B cell (primary cell): ENCODE results near the gene RAP1GAP2. TPM values are rescaled to one million over a fixed set of nuclear protein-coding genes. Genes with fewer than 3 reads are reported as not detected.

ENCODE experiments used
- ATAC-seq: fragments of 200-7000 bp; cut with Tn5 transposase; one replicate; pipeline ENCODE4 v1.10.0; 2021; ENCODE audit warnings: low read depth, mild to moderate bottlenecking, moderate number of reproducible peaks, moderate library complexity
- CTCF ChIA-PET: fragments of 350-600 bp; sonication (Branson Sonifier 250); formaldehyde crosslinking; loops from one replicate; lab custom pipeline; 2021; ENCODE audit warnings: antibody characterized with exemption, inconsistent platforms; lab: Charles Lee
- POLR2A ChIA-PET: fragments of 350-600 bp; sonication (Branson Sonifier 250); formaldehyde crosslinking; loops from one replicate; lab custom pipeline; 2021; ENCODE audit warnings: antibody characterized with exemption; lab: Charles Lee
- DNase-seq: peaks from one replicate; pipeline ENCODE4 v3.0.0; 2013
- H2AFZ ChIP-seq: 2 replicates; pipeline ENCODE4 v1.6.1; 2012; ENCODE audit warnings: mild to moderate bottlenecking, low read depth, low read length; ENCODE audit not compliant: insufficient read depth, poor library complexity, severe bottlenecking
- H3K27ac ChIP-seq, 2 donors: 1 replicate in 1 of 2; 2 replicates in 1 of 2; pipeline ENCODE4 v1.5.1; 2012 to 2013; ENCODE audit warnings: low read length in 2 of 2, mild to moderate bottlenecking in 2 of 2, moderate library complexity in 1 of 2
- H3K27me3 ChIP-seq, 4 experiments: fragments of 200-600 bp in 1 of 4; sonication (generic) in 1 of 4; replicated peaks in 1 of 4; 1 replicate in 2 of 4; 2 replicates in 2 of 4; pipeline versions ENCODE4 v1.6.1 to v1.7.0; 2013 to 2016; ENCODE audit warnings: low read length in 3 of 4, mild to moderate bottlenecking in 2 of 4, mixed read lengths in 1 of 4, moderate library complexity in 1 of 4; ENCODE audit not compliant: insufficient read depth in 4 of 4, control insufficient read depth in 3 of 4; ENCODE audit errors: control extremely low read depth in 1 of 4
- H3K36me3 ChIP-seq, 2 experiments: replicated peaks in 1 of 2; 1 replicate in 1 of 2; 2 replicates in 1 of 2; pipeline versions ENCODE4 v1.6.1 to v1.7.1; 2013; ENCODE audit warnings: low read length in 1 of 2; ENCODE audit not compliant: insufficient read depth in 2 of 2, control insufficient read depth in 1 of 2; ENCODE audit errors: control extremely low read depth in 1 of 2, extremely low read depth in 1 of 2
- H3K4me1 ChIP-seq, 2 donors: fragments of 200-600 bp in 1 of 2; sonication (generic) in 1 of 2; 1 replicate in 1 of 2; 2 replicates in 1 of 2; pipeline versions ENCODE4 v1.5.1 to v1.6.1; 2013 to 2017; ENCODE audit warnings: low read length in 2 of 2; ENCODE audit not compliant: control insufficient read depth in 2 of 2, insufficient read depth in 2 of 2
- H3K4me2 ChIP-seq: replicated peaks from 2 replicates; pipeline ENCODE3; 2012; ENCODE audit warnings: mild to moderate bottlenecking, low read depth, low read length; ENCODE audit not compliant: poor library complexity, severe bottlenecking
- H3K4me3 ChIP-seq, 5 experiments: fragments of 200-600 bp in 1 of 5; sonication (generic) in 1 of 5; 1 replicate in 3 of 5; 2 replicates in 2 of 5; pipeline versions ENCODE4 v1.5.1 to v1.7.0; 2011 to 2016; ENCODE audit warnings: low read length in 4 of 5, mild to moderate bottlenecking in 4 of 5, low read depth in 2 of 5, control low read depth in 1 of 5, moderate library complexity in 1 of 5; ENCODE audit not compliant: insufficient read depth in 1 of 5; ENCODE audit errors: control extremely low read depth in 1 of 5, extremely low read depth in 1 of 5
- H3K79me2 ChIP-seq: fragments of 200-600 bp; sonication (generic); one replicate; pipeline ENCODE4 v1.6.0; 2016; ENCODE audit warnings: low read length; ENCODE audit not compliant: control insufficient read depth, insufficient read depth
- H3K9ac ChIP-seq: fragments of 200-600 bp; sonication (generic); 2 replicates; pipeline ENCODE4 v1.6.1; 2017; ENCODE audit warnings: mild to moderate bottlenecking, low read length, moderate library complexity
- H3K9me3 ChIP-seq, 3 donors: one replicate each; pipeline versions ENCODE4 v1.6.1 to v1.7.1; 2013; ENCODE audit warnings: low read length in 2 of 3; ENCODE audit not compliant: control insufficient read depth in 2 of 3, insufficient read depth in 1 of 3; ENCODE audit errors: control extremely low read depth in 1 of 3
- H4K20me1 ChIP-seq: 2 replicates; pipeline ENCODE4 v1.6.0; 2012; ENCODE audit warnings: mild to moderate bottlenecking, low read length; ENCODE audit not compliant: insufficient read depth, control insufficient read depth, poor library complexity, severe bottlenecking
- H3K27ac Mint-ChIP-seq: one replicate; pipeline ENCODE4 v1.8.0; 2021; ENCODE audit warnings: mixed read lengths
- H3K27me3 Mint-ChIP-seq: one replicate; pipeline ENCODE4 v1.8.0; 2021; ENCODE audit warnings: mixed read lengths
- H3K4me1 Mint-ChIP-seq: one replicate; pipeline ENCODE4 v1.8.0; 2021; ENCODE audit warnings: mixed read lengths
- H3K4me3 Mint-ChIP-seq: one replicate; pipeline ENCODE4 v1.8.0; 2021; ENCODE audit warnings: mixed read lengths
- H3K9me3 Mint-ChIP-seq: one replicate; pipeline ENCODE4 v1.8.0; 2022; ENCODE audit warnings: mixed read lengths; ENCODE audit not compliant: insufficient read depth
- CTCF ChIP-seq: fragments of 200-600 bp; IDR thresholded peaks from one replicate; pipeline ENCODE4 v1.8.0; 2022; ENCODE audit warnings: antibody characterized with exemption, mild to moderate bottlenecking
- EZH2 ChIP-seq: IDR thresholded peaks from 2 replicates; pipeline ENCODE4 v1.6.1; 2012; ENCODE audit warnings: borderline replicate concordance, low read depth, mild to moderate bottlenecking, moderate library complexity, low read length; ENCODE audit not compliant: insufficient read depth, poor library complexity, severe bottlenecking
- WGBS: methylation state at CpG from one replicate; pipeline ENCODE4 v1.1.5; 2013; ENCODE audit warnings: missing lambda C conversion rate; ENCODE audit not compliant: insufficient coverage; 5-methylcytosine and 5-hydroxymethylcytosine counted together
- intact Hi-C: fragments of 100-400 bp; cut with micrococcal nuclease; formaldehyde crosslinking; loops from one replicate; pipeline ENCODE4 v1.10.0; 2022
- polyA plus RNA-seq: library from polyadenylated mRNA; depleted of rRNA; stranded (reverse); fragments of >200 nt; gene quantifications from 2 replicates; pipeline ENCODE4 v1.2.3, GENCODE V29; 2012
- total RNA-seq, 2 donors: library from RNA; stranded (reverse); fragments of 120-200 nt in 1 of 2; gene quantifications; 1 replicate in 1 of 2; 2 replicates in 1 of 2; pipeline versions ENCODE4 v1.2.3 to v1.2.4, GENCODE V29; 2013 to 2022

Gene RAP1GAP2
- total and polyA plus RNA-seq, 2 donors (not counting 1 experiment from before 2014, with no cell fraction given) = 14.9 to 16.4 TPM

- ATAC-seq (no peak), DNase-seq (no peak)
- CTCF ChIA-PET = interaction anchor here (0.5 to 2.1 kb wide), 4 partner anchors 13 to 489 kb away, joined by 3 to 11 read pairs (median 4); no protein-coding TSS in a partner anchor
- POLR2A ChIA-PET = no interaction called here
- no peaks in the 10 kb centered on the region for H3K4me1 ChIP-seq
- H3K27me3 ChIP-seq = no peaks in the 10 kb centered on the region
- Mint-ChIP-seq H3K4me1 (no peaks in the 10 kb centered on the region), H3K4me3 (no peak overlapping the region), H3K27ac (no peak overlapping the region), H3K9me3 (no peaks in the 10 kb centered on the region), H3K27me3 (no peaks in the 10 kb centered on the region)
- peaks cover 36% of the 10 kb centered on the region for H4K20me1 ChIP-seq
- WGBS = 93% methylated on average over 23 of the region's 23 CpGs
- no peak overlapping the region for H3K9ac ChIP-seq
- peaks cover 13% of the 10 kb centered on the region for H3K79me2 ChIP-seq
- TF ChIP-seq CTCF (no peak), EZH2 (no peak)
- H3K4me2 ChIP-seq = no peak overlapping the region
- no peak overlapping the region for H3K27ac ChIP-seq
- H3K36me3 ChIP-seq = peaks cover 0 to 2% of the 10 kb centered on the region in 2 experiments
- intact Hi-C loops = no loop called here
- H2AFZ ChIP-seq = no peak overlapping the region
- no peaks in the 10 kb centered on the region for H3K9me3 ChIP-seq
- H3K4me3 ChIP-seq = no peak overlapping the region
Measured at GRCh38 chr17:2867441-2868424, 71.5 kb downstream of the RAP1GAP2 start.

- CTCF ChIA-PET = no interaction called here
- Histone ChIP-seq H3K9me3 (no peaks in the 10 kb centered on the region), H3K9ac (no peak overlapping the region), H3K36me3 (peaks cover 0 to 2% of the 10 kb centered on the region in 2 experiments), H3K79me2 (peaks cover 6% of the 10 kb centered on the region), H4K20me1 (peaks cover 20% of the 10 kb centered on the region), H3K4me2 (no peak overlapping the region), H3K27me3 (no peaks in the 10 kb centered on the region), H3K4me3 (no peak overlapping the region), H3K27ac (no peak overlapping the region), H2AFZ (no peak overlapping the region), H3K4me1 (no peaks in the 10 kb centered on the region)
- no peak for ATAC-seq
- POLR2A ChIA-PET = no interaction called here
- H3K4me1 Mint-ChIP-seq = no peaks in the 10 kb centered on the region
- no peaks in the 10 kb centered on the region for H3K9me3 Mint-ChIP-seq
- intact Hi-C loops = no loop called here
- WGBS = 87% methylated on average over 12 of the region's 13 CpGs
- TF ChIP-seq CTCF = no peak
- no peak for TF ChIP-seq EZH2
- no peak overlapping the region for H3K4me3 Mint-ChIP-seq
- no peak for DNase-seq
- no peak overlapping the region for H3K27ac Mint-ChIP-seq
- H3K27me3 Mint-ChIP-seq = no peaks in the 10 kb centered on the region
Measured at GRCh38 chr17:2869604-2870003, 73.4 kb downstream of the RAP1GAP2 start.
